ENCODE measurements around the gene SMARCAD1. TPM values are rescaled to one million over a fixed set of nuclear protein-coding genes. Genes with fewer than 3 reads are reported as not detected.
A peak's percentile ranks its signal among the peaks of the same experiment; 100 is the strongest.

The SMARCAD1 gene
- total RNA-seq, 1 experiment from 2014 or later, result 17.0 TPM

- H2AFZ ChIP-seq (ENCODE audit: low read length), result no peak overlapping the region
- POLR2A ChIA-PET (ENCODE audit: unreplicated experiment), result no interaction called here
- H3K79me2 ChIP-seq (ENCODE audit: low read length), result no peaks in the 10 kb centered on the region
- no peaks in the 10 kb centered on the region for H3K9me2 ChIP-seq (replicated peaks; ENCODE audit: low read length)
- intact Hi-C loops (cut with micrococcal nuclease), result loop anchor here (10.0 kb wide), 2 partner anchors 128 to 458 kb away; no protein-coding TSS in a partner anchor
- CTCF ChIA-PET, result no interaction called here
- BruUV-seq (replicated peaks), result no TSS peak
- H4K20me1 ChIP-seq (ENCODE audit: low read length), result no peaks in the 10 kb centered on the region
- no peak overlapping the region for H3K27ac ChIP-seq (ENCODE audit: low read length)
- H3K4me2 ChIP-seq (ENCODE audit: low read length), result no peak overlapping the region
- no peak for ATAC-seq
- DNase-seq, result no peak
- no peaks in the 10 kb centered on the region for H3F3A ChIP-seq (ENCODE audit: low read length, unreplicated experiment)
- peaks cover 14% of the 10 kb centered on the region; the same call in 1 of the 2 replicates for H3K36me3 ChIP-seq (ENCODE audit: low read depth, low read length)
- H3K4me3 ChIP-seq (ENCODE audit: low read length), result no peak overlapping the region
- no peaks in the 10 kb centered on the region for H3K9me3 ChIP-seq (ENCODE audit: low read length)
- no peak overlapping the region for H3K9ac ChIP-seq (ENCODE audit: low read length)
- H3K27me3 ChIP-seq (ENCODE audit: low read length), result no peaks in the 10 kb centered on the region
- no peaks in the 10 kb centered on the region for H3K4me1 ChIP-seq (ENCODE audit: insufficient read depth, low read length)
- TF ChIP-seq EZH2phosphoT487 (IDR thresholded peaks at IDR 0.05; ENCODE audit: borderline replicate concordance, low read length) (no peak), CTCF (conservative IDR thresholded peaks at IDR 0.05; ENCODE audit: low read depth, low read length) (no peak), EZH2 (IDR thresholded peaks at IDR 0.05; ENCODE audit: low read length, unreplicated experiment) (no peak)
Measured at GRCh38 chr4:94253036-94253435, 45.4 kb downstream of the SMARCAD1 start.

GRCh38 chr4:94256144-94256783 is 48.6 kb downstream of the SMARCAD1 start:
- TF ChIP-seq EZH2 (IDR thresholded peaks at IDR 0.05; ENCODE audit: low read length, unreplicated experiment) (no peak), CTCF (conservative IDR thresholded peaks at IDR 0.05; ENCODE audit: low read depth, low read length) (no peak)
- POLR2A ChIA-PET (ENCODE audit: unreplicated experiment), result no interaction called here
- no peak overlapping the region for H3K9ac ChIP-seq (ENCODE audit: low read length)
- BruUV-seq (replicated peaks), result no TSS peak
- CTCF ChIA-PET, result no interaction called here
- H3K9me2 ChIP-seq (replicated peaks; ENCODE audit: low read length), result no peaks in the 10 kb centered on the region
- H3K9me3 ChIP-seq (ENCODE audit: low read length), result no peaks in the 10 kb centered on the region
- DNase-seq (no peak), ATAC-seq (no peak)
- H3K27me3 ChIP-seq (ENCODE audit: low read length), result no peaks in the 10 kb centered on the region
- no peak overlapping the region for H2AFZ ChIP-seq (ENCODE audit: low read length)
- no peak overlapping the region for H3K27ac ChIP-seq (ENCODE audit: low read length)
- intact Hi-C loops (cut with micrococcal nuclease), result loop anchor here (5.0 to 10.0 kb wide), 3 partner anchors 131 to 461 kb away; no protein-coding TSS in a partner anchor
- H3K4me1 ChIP-seq (ENCODE audit: insufficient read depth, low read length), result no peaks in the 10 kb centered on the region
- no peaks in the 10 kb centered on the region for H3F3A ChIP-seq (ENCODE audit: low read length, unreplicated experiment)
- H4K20me1 ChIP-seq (ENCODE audit: low read length), result no peaks in the 10 kb centered on the region
- peaks cover 13% of the 10 kb centered on the region; the same call in 1 of the 2 replicates for H3K36me3 ChIP-seq (ENCODE audit: low read depth, low read length)
- H3K4me3 ChIP-seq (ENCODE audit: low read length), result no peak overlapping the region
- H3K4me2 ChIP-seq (ENCODE audit: low read length), result no peak overlapping the region
- H3K79me2 ChIP-seq (ENCODE audit: low read length), result no peaks in the 10 kb centered on the region

GRCh38 chr4:94256828-94257227 is 49.2 kb downstream of the SMARCAD1 start:
- POLR2A ChIA-PET (ENCODE audit: unreplicated experiment), result no interaction called here
- H3K9me3 ChIP-seq (ENCODE audit: low read length), result no peaks in the 10 kb centered on the region
- H3K9me2 ChIP-seq (replicated peaks; ENCODE audit: low read length), result no peaks in the 10 kb centered on the region
- no peaks in the 10 kb centered on the region for H3F3A ChIP-seq (ENCODE audit: low read length, unreplicated experiment)
- H3K4me3 ChIP-seq (ENCODE audit: low read length), result no peak overlapping the region
- CTCF ChIA-PET, result no interaction called here
- no TSS peak for BruUV-seq (replicated peaks)
- no peaks in the 10 kb centered on the region for H3K4me1 ChIP-seq (ENCODE audit: insufficient read depth, low read length)
- H4K20me1 ChIP-seq (ENCODE audit: low read length), result no peaks in the 10 kb centered on the region
- no peak overlapping the region for H3K9ac ChIP-seq (ENCODE audit: low read length)
- H2AFZ ChIP-seq (ENCODE audit: low read length), result no peak overlapping the region
- no peaks in the 10 kb centered on the region for H3K27me3 ChIP-seq (ENCODE audit: low read length)
- no peak overlapping the region for H3K4me2 ChIP-seq (ENCODE audit: low read length)
- TF ChIP-seq EZH2phosphoT487 (IDR thresholded peaks at IDR 0.05; ENCODE audit: borderline replicate concordance, low read length) (no peak), CTCF (conservative IDR thresholded peaks at IDR 0.05; ENCODE audit: low read depth, low read length) (peak; percentile 52; the same call in 1 of the 2 replicates), EZH2 (IDR thresholded peaks at IDR 0.05; ENCODE audit: low read length, unreplicated experiment) (no peak)
- peak; percentile 30 for DNase-seq
- H3K27ac ChIP-seq (ENCODE audit: low read length), result no peak overlapping the region
- no peaks in the 10 kb centered on the region for H3K79me2 ChIP-seq (ENCODE audit: low read length)
- peaks cover 12% of the 10 kb centered on the region; the same call in 1 of the 2 replicates for H3K36me3 ChIP-seq (ENCODE audit: low read depth, low read length)
- intact Hi-C loops (cut with micrococcal nuclease), result loop anchor here (5.0 to 10.0 kb wide), 3 partner anchors 132 to 462 kb away; no protein-coding TSS in a partner anchor
- ATAC-seq, result no peak
